ENCODE results near the gene PRRC1. TPM values are rescaled to one million over a fixed set of nuclear protein-coding genes. Genes with fewer than 3 reads are reported as not detected.

PRRC1 gene
- total and polyA plus RNA-seq, 2 experiments from 2014 or later, result 64.7 to 70.7 TPM

- no peaks in the 10 kb centered on the region for H4K20me1 ChIP-seq (replicated peaks; ENCODE audit: insufficient read depth)
- no peak for DNase-seq (ENCODE audit: low spot score)
- H3K27ac ChIP-seq (ENCODE audit: low read depth), result no peak overlapping the region
- H3K79me2 ChIP-seq (replicated peaks; ENCODE audit: insufficient read depth), result no peaks in the 10 kb centered on the region
- H3K4me2 ChIP-seq, result no peak overlapping the region
- no peaks in the 10 kb centered on the region for H3F3A ChIP-seq (replicated peaks; ENCODE audit: low read depth)
- H3K9me2 ChIP-seq (ENCODE audit: insufficient read depth), result no peaks in the 10 kb centered on the region
- H3K36me3 ChIP-seq (ENCODE audit: insufficient read depth), result no peaks in the 10 kb centered on the region
- H2AFZ ChIP-seq, result no peak overlapping the region
- H3K27me3 ChIP-seq (ENCODE audit: insufficient read depth), result no peaks in the 10 kb centered on the region
- TF ChIP-seq ETS1 (IDR thresholded peaks at IDR 0.05) (no peak), EZH2phosphoT487 (IDR thresholded peaks at IDR 0.05; ENCODE audit: unreplicated experiment) (no peak), ZNF114 (CRISPR knock-in tag; IDR thresholded peaks at IDR 0.05) (no peak), CREB1 (CRISPR knock-in tag; IDR thresholded peaks at IDR 0.05; ENCODE audit: low read depth) (no peak), EZH2 (IDR thresholded peaks at IDR 0.05; ENCODE audit: low read depth, unreplicated experiment) (no peak), REST (IDR thresholded peaks at IDR 0.05; ENCODE audit: unreplicated experiment) (no peak), NANOG (IDR thresholded peaks at IDR 0.05; ENCODE audit: borderline replicate concordance) (no peak), POLR2AphosphoS5 (IDR thresholded peaks at IDR 0.05; ENCODE audit: low read depth) (no peak), STAT1 (IDR thresholded peaks at IDR 0.05; ENCODE audit: unreplicated experiment) (no peak), JUNB (IDR thresholded peaks at IDR 0.05; ENCODE audit: unreplicated experiment) (no peak), ZNF331 (CRISPR knock-in tag; IDR thresholded peaks at IDR 0.05; ENCODE audit: low read depth) (no peak)
- TF ChIP-seq, protein P1, sequence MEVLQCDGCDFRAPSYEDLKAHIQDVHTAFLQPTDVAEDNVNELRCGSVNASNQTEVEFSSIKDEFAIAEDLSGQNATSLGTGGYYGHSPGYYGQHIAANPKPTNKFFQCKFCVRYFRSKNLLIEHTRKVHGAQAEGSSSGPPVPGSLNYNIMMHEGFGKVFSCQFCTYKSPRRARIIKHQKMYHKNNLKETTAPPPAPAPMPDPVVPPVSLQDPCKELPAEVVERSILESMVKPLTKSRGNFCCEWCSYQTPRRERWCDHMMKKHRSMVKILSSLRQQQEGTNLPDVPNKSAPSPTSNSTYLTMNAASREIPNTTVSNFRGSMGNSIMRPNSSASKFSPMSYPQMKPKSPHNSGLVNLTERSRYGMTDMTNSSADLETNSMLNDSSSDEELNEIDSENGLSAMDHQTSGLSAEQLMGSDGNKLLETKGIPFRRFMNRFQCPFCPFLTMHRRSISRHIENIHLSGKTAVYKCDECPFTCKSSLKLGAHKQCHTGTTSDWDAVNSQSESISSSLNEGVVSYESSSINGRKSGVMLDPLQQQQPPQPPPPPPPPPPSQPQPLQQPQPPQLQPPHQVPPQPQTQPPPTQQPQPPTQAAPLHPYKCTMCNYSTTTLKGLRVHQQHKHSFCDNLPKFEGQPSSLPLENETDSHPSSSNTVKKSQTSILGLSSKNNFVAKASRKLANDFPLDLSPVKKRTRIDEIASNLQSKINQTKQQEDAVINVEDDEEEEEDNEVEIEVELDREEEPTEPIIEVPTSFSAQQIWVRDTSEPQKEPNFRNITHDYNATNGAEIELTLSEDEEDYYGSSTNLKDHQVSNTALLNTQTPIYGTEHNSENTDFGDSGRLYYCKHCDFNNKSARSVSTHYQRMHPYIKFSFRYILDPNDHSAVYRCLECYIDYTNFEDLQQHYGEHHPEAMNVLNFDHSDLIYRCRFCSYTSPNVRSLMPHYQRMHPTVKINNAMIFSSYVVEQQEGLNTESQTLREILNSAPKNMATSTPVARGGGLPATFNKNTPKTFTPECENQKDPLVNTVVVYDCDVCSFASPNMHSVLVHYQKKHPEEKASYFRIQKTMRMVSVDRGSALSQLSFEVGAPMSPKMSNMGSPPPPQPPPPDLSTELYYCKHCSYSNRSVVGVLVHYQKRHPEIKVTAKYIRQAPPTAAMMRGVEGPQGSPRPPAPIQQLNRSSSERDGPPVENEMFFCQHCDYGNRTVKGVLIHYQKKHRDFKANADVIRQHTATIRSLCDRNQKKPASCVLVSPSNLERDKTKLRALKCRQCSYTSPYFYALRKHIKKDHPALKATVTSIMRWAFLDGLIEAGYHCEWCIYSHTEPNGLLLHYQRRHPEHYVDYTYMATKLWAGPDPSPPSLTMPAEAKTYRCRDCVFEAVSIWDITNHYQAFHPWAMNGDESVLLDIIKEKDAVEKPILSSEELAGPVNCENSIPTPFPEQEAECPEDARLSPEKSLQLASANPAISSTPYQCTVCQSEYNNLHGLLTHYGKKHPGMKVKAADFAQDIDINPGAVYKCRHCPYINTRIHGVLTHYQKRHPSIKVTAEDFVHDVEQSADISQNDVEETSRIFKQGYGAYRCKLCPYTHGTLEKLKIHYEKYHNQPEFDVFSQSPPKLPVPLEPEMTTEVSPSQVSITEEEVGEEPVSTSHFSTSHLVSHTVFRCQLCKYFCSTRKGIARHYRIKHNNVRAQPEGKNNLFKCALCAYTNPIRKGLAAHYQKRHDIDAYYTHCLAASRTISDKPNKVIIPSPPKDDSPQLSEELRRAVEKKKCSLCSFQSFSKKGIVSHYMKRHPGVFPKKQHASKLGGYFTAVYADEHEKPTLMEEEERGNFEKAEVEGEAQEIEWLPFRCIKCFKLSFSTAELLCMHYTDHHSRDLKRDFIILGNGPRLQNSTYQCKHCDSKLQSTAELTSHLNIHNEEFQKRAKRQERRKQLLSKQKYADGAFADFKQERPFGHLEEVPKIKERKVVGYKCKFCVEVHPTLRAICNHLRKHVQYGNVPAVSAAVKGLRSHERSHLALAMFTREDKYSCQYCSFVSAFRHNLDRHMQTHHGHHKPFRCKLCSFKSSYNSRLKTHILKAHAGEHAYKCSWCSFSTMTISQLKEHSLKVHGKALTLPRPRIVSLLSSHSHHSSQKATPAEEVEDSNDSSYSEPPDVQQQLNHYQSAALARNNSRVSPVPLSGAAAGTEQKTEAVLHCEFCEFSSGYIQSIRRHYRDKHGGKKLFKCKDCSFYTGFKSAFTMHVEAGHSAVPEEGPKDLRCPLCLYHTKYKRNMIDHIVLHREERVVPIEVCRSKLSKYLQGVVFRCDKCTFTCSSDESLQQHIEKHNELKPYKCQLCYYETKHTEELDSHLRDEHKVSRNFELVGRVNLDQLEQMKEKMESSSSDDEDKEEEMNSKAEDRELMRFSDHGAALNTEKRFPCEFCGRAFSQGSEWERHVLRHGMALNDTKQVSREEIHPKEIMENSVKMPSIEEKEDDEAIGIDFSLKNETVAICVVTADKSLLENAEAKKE (CRISPR knock-in tag; IDR thresholded peaks at IDR 0.05), result no peak
- TF ChIP-seq, protein P2, sequence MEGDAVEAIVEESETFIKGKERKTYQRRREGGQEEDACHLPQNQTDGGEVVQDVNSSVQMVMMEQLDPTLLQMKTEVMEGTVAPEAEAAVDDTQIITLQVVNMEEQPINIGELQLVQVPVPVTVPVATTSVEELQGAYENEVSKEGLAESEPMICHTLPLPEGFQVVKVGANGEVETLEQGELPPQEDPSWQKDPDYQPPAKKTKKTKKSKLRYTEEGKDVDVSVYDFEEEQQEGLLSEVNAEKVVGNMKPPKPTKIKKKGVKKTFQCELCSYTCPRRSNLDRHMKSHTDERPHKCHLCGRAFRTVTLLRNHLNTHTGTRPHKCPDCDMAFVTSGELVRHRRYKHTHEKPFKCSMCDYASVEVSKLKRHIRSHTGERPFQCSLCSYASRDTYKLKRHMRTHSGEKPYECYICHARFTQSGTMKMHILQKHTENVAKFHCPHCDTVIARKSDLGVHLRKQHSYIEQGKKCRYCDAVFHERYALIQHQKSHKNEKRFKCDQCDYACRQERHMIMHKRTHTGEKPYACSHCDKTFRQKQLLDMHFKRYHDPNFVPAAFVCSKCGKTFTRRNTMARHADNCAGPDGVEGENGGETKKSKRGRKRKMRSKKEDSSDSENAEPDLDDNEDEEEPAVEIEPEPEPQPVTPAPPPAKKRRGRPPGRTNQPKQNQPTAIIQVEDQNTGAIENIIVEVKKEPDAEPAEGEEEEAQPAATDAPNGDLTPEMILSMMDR (conservative IDR thresholded peaks at IDR 0.05; ENCODE audit: low read depth in 2 of 2), result no peak
- no peak for ATAC-seq
- H3K4me1 ChIP-seq (ENCODE audit: insufficient read depth), result peaks cover 33% of the 10 kb centered on the region
- Mint-ChIP-seq H3K27me3 (ENCODE audit: insufficient read depth, low read depth, poor library complexity) (peaks cover 3% of the 10 kb centered on the region), H3K4me3 (no peak overlapping the region), H3K9me3 (no peaks in the 10 kb centered on the region), H3K27ac (no peak overlapping the region), H3K36me3 (ENCODE audit: low read depth) (no peaks in the 10 kb centered on the region), H3K4me1 (peaks cover 35% of the 10 kb centered on the region)
- no peak overlapping the region for H3K4me3 ChIP-seq
Measured at GRCh38 chr5:127588368-127588767, 70.9 kb downstream of the PRRC1 start.
